ENCODE data around the gene SREBF2. TPM values are rescaled to one million over a fixed set of nuclear protein-coding genes. Genes with fewer than 3 reads are reported as not detected.

SREBF2 gene
- total and polyA plus RNA-seq, 9 of the 15 experiments (the other 6 are each of a cell fraction or from before 2014, with no cell fraction given): 1.1 to 84.2 (median 26.9) TPM

DNA sequence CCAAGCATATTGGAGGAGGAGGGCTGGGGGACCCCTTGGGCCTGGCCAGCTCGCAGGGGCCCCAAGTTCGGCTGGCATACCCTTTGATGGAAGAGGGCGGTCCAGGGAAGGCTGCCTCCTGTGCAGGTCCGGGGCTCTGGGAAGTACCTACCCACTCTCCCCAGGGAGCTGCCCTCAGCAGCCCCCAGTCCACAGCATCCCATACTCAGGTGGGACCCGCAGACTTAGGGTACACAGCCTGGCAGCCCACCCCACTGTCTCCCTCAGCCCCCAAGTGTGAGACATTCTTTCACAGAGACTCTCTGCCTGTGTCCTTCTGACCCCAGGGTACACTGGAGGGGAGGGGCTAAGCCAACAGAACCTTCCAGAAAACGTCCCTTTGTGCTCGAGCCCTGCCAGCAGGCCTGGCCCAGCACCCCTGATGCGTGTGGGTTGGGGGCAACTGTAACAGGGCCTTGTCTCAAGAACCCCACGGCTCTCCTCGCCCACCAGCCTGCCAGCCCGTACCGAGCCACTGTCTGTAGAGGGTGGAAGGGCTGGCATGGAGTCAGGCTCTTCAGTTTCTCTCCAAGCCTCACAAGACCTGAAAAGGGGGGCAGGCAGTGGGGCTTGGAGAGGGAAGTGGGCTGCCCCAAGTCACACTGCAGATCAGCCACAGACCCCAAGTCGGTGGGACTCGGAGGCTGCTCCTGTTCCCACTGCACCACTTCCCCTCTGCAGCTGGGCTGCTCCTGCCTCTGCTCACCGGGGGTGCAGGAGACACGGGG, 100.7 kb downstream of the SREBF2 start:
- no peak overlapping the region for H3K4me2 ChIP-seq (ENCODE audit: insufficient read depth, low read length)
- ChIA-PET POLR2A (interaction anchor here (1.5 kb wide), 1 partner anchor 8 kb away, joined by 5 read pairs; no protein-coding TSS in a partner anchor), CTCF (ENCODE audit: low intra/inter-chr PET ratio) (no interaction called here)
- H3K9me1 ChIP-seq (ENCODE audit: control insufficient read depth, insufficient read depth, low read length): peaks cover 3% of the 10 kb centered on the region
- WGBS (ENCODE audit: insufficient coverage, low coverage, missing lambda C conversion rate): 94% methylated on average over 7 of the region's 16 CpGs
- BruUV-seq (replicated peaks): no TSS peak
- intact Hi-C loops (cut with micrococcal nuclease): no loop called here
- no peak overlapping the region for H3K4me3 ChIP-seq
- H3K79me2 ChIP-seq (ENCODE audit: control insufficient read depth, insufficient read depth, low read length): no peaks in the 10 kb centered on the region
- H3K36me3 ChIP-seq (ENCODE audit: control insufficient read depth, insufficient read depth, low read length): peaks cover 20% of the 10 kb centered on the region; the same call in 2 of the 3 replicates
- H4K20me1 ChIP-seq (replicated peaks; ENCODE audit: control insufficient read depth, insufficient read depth, low read length): no peaks in the 10 kb centered on the region
- H3K9me3 ChIP-seq (replicated peaks; ENCODE audit: control insufficient read depth, insufficient read depth, low read depth, low read length): no peaks in the 10 kb centered on the region
- ATAC-seq (no peak), DNase-seq (ENCODE audit: extremely low read depth in 1 of 4, low spot score in 3 of 4) (no peak), FAIRE-seq (no peak)
- H3K4me1 ChIP-seq (replicated peaks in 1 of 2; ENCODE audit: control insufficient read depth in 2 of 2, insufficient read depth in 2 of 2, low read length in 2 of 2): peaks cover 2 to 50% of the 10 kb centered on the region in 2 experiments; a peak in 4 of 5 replicates
- no peak overlapping the region for H3K27ac ChIP-seq (ENCODE audit: extremely low read depth, low read depth, low read length)
- no peak overlapping the region for H2AFZ ChIP-seq (ENCODE audit: low read depth, low read length)
- H3K9ac ChIP-seq (ENCODE audit: insufficient read depth in 1 of 2, low read depth in 2 of 2, low read length in 2 of 2): no peak overlapping the region
- no peaks in the 10 kb centered on the region for H3K27me3 ChIP-seq (ENCODE audit: control insufficient read depth in 2 of 2, insufficient read depth in 2 of 2, low read length in 2 of 2)
- TF ChIP-seq TCF7 (IDR thresholded peaks at IDR 0.05; ENCODE audit: borderline replicate concordance): no peak
- no peak for TF ChIP-seq NR4A1 (CRISPR knock-in tag; IDR thresholded peaks at IDR 0.05)
- TF ChIP-seq NR4A1 (tag; IDR thresholded peaks at IDR 0.05): no peak
- TF ChIP-seq, protein P1, sequence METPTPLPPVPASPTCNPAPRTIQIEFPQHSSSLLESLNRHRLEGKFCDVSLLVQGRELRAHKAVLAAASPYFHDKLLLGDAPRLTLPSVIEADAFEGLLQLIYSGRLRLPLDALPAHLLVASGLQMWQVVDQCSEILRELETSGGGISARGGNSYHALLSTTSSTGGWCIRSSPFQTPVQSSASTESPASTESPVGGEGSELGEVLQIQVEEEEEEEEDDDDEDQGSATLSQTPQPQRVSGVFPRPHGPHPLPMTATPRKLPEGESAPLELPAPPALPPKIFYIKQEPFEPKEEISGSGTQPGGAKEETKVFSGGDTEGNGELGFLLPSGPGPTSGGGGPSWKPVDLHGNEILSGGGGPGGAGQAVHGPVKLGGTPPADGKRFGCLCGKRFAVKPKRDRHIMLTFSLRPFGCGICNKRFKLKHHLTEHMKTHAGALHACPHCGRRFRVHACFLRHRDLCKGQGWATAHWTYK (CRISPR knock-in tag; IDR thresholded peaks at IDR 0.05): no peak
- TF ChIP-seq RBFOX2 (IDR thresholded peaks at IDR 0.05; ENCODE audit: low read depth, low read length): 0 out of 2 replicates have a peak, but pooled peaks have one; percentile 18
- no peak for TF ChIP-seq FOXA3 (CRISPR knock-in tag; conservative IDR thresholded peaks at IDR 0.05 in 1 of 2, IDR thresholded peaks at IDR 0.05 in 1 of 2)
- TF ChIP-seq SIX5 (IDR thresholded peaks at IDR 0.05; ENCODE audit: borderline replicate concordance in 1 of 2, insufficient read depth in 1 of 2, low read depth in 1 of 2, low read length in 2 of 2): no peak
- no peak for TF ChIP-seq HEY1 (CRISPR knock-in tag; IDR thresholded peaks at IDR 0.05; ENCODE audit: borderline replicate concordance)
- peak; percentile 49 for TF ChIP-seq POLR2G (IDR thresholded peaks at IDR 0.05; ENCODE audit: low read depth, low read length)
- in situ Hi-C loops (cut with MboI): no loop called here
